Measurements from ENCODE around the gene PIK3C2G. TPM values are rescaled to one million over a fixed set of nuclear protein-coding genes. Genes with fewer than 3 reads are reported as not detected.

Gene PIK3C2G
- total RNA-seq, 4 donors from 2014 or later: 0.30 TPM; not detected in 3

DNA sequence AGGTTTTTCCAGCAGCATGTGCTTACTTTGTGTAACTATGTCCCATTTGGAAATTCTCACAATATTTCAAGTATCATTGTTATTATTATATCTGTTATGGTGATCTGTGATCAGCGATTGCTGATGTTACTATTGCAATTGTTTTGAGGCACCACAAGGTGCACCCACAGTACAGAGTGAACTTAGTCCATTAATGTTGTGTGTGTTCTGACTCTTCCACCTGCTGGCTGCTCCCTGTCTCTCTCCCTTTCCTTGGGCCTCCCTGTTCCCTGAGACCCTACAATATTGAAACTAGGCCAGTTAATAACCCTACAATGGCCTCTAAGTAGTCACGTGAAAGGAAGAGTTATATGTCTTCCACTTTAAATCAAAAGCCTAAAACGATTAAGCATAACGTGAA lies 153.9 kb downstream of the PIK3C2G start:
- WGBS, 2 donors: 72 to 75% methylated on average over 4 of the region's 4 CpGs
- no peak for DNase-seq (ENCODE audit: low spot score in 2 of 2)
- no peaks in the 10 kb centered on the region for H3K9me3 ChIP-seq
- H3K4me1 ChIP-seq: no peaks in the 10 kb centered on the region
- TF ChIP-seq POLR2A (IDR thresholded peaks at IDR 0.05): no peak
- TF ChIP-seq, protein P1, sequence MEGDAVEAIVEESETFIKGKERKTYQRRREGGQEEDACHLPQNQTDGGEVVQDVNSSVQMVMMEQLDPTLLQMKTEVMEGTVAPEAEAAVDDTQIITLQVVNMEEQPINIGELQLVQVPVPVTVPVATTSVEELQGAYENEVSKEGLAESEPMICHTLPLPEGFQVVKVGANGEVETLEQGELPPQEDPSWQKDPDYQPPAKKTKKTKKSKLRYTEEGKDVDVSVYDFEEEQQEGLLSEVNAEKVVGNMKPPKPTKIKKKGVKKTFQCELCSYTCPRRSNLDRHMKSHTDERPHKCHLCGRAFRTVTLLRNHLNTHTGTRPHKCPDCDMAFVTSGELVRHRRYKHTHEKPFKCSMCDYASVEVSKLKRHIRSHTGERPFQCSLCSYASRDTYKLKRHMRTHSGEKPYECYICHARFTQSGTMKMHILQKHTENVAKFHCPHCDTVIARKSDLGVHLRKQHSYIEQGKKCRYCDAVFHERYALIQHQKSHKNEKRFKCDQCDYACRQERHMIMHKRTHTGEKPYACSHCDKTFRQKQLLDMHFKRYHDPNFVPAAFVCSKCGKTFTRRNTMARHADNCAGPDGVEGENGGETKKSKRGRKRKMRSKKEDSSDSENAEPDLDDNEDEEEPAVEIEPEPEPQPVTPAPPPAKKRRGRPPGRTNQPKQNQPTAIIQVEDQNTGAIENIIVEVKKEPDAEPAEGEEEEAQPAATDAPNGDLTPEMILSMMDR (IDR thresholded peaks at IDR 0.05): no peak
- no peak for TF ChIP-seq EP300 (IDR thresholded peaks at IDR 0.05)
- no peak overlapping the region for H3K4me3 ChIP-seq
- H3K27me3 ChIP-seq: no peaks in the 10 kb centered on the region
- no peaks in the 10 kb centered on the region for H3K36me3 ChIP-seq
- no peak overlapping the region for H3K27ac ChIP-seq

DNA sequence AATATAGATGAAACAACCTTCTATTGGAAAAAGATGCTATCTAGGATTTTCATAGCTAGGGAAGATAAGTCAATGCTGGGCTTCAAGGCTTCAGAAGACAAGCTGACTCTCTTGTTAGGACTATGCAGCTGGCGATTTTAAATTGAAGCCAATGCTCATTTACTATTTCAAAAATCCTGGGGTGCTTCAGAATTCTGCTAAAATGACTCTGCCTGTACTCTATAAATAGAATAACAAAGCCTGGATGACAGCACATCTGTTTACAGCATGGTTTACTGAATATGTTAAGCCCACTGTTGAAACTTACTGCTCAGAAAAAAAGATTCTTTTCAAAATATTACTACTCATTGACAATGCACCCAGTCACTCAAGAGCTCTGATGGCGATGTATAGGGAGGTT lies 155.1 kb downstream of the PIK3C2G start:
- H3K4me3 ChIP-seq: no peak overlapping the region
- no peak for TF ChIP-seq EP300 (IDR thresholded peaks at IDR 0.05)
- no peak for TF ChIP-seq POLR2A (IDR thresholded peaks at IDR 0.05)
- TF ChIP-seq, protein P1 (IDR thresholded peaks at IDR 0.05): no peak
- no peaks in the 10 kb centered on the region for H3K9me3 ChIP-seq
- DNase-seq (ENCODE audit: low spot score in 2 of 2): no peak
- H3K4me1 ChIP-seq: no peaks in the 10 kb centered on the region
- no peaks in the 10 kb centered on the region for H3K36me3 ChIP-seq
- 69 to 70% methylated on average over 2 of the region's 2 CpGs for WGBS, 2 donors
- no peak overlapping the region for H3K27ac ChIP-seq
- no peaks in the 10 kb centered on the region for H3K27me3 ChIP-seq

DNA sequence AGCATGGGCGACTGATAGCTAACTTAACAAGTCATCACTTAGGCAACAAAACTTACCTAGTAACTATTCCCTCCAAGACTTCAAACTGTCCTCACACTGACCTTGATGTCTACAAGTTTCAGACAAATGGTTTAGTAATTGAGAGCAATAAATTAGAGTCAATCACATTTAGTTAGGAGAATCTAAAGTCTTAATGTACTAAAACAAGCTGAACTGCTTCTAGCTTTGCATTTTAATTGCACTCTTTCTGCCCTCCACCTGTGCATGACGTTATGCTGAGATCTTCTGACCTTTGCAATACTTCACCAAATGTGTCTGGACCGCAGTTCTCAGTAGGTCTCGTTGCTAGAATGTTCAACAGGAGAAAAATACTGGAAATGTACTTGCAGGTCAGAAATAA lies 158.0 kb downstream of the PIK3C2G start:
- no peak overlapping the region for H3K4me3 ChIP-seq
- no peaks in the 10 kb centered on the region for H3K36me3 ChIP-seq
- no peaks in the 10 kb centered on the region for H3K27me3 ChIP-seq
- no peak for TF ChIP-seq POLR2A (IDR thresholded peaks at IDR 0.05)
- TF ChIP-seq, protein P1 (IDR thresholded peaks at IDR 0.05): no peak
- no peak for TF ChIP-seq EP300 (IDR thresholded peaks at IDR 0.05)
- 63 to 73% methylated on average over 4 of the region's 4 CpGs for WGBS, 2 donors
- H3K4me1 ChIP-seq: no peaks in the 10 kb centered on the region
- no peak for DNase-seq (ENCODE audit: low spot score in 2 of 2)
- no peaks in the 10 kb centered on the region for H3K9me3 ChIP-seq
- no peak overlapping the region for H3K27ac ChIP-seq

DNA sequence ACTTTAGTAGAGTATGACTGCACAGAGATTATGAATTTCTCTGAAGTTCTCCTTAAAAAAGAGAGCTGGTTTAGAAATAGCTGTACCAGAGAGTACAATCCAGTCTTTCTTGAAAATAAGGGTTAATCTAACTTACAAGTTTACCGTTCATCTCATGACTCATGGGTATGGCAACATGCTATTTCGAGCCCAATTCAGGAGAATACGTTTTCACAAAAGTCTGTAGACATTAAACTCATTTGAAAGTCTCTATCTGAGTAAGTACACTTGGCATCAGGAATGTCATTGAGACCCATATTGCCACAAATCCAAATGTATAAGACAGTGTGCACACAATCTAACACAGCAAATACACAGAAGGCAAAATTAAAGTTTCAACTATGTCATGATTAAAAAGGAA lies 160.5 kb downstream of the PIK3C2G start:
- TF ChIP-seq, protein P1 (IDR thresholded peaks at IDR 0.05): no peak
- TF ChIP-seq POLR2A (IDR thresholded peaks at IDR 0.05) (no peak), EP300 (IDR thresholded peaks at IDR 0.05) (no peak)
- no peak for DNase-seq (ENCODE audit: low spot score in 2 of 2)
- WGBS, 2 donors: 43 to 48% methylated on average over 3 of the region's 3 CpGs
- Histone ChIP-seq H3K4me3 (no peak overlapping the region), H3K27ac (no peak overlapping the region), H3K4me1 (no peaks in the 10 kb centered on the region), H3K27me3 (no peaks in the 10 kb centered on the region), H3K9me3 (no peaks in the 10 kb centered on the region), H3K36me3 (no peaks in the 10 kb centered on the region)

DNA sequence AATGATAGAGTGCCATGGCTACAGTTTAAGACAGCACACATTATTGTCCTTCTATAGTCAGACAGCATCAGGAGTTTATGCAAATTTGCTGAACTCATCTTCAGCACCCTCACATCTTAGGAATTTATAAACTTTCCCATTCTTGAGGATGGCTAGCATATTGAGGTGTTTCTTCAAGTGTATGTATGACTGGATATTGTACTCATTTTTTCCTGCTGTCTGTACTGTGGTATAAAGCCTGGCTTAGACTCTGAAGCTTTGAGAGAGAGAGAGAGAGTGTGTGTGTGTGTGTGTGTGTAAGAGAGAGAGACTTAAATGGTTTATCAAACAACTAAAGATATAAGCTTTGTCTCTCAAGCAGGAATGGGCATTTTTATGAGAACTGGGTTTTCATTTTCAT lies 161.6 kb downstream of the PIK3C2G start:
- TF ChIP-seq, protein P1 (IDR thresholded peaks at IDR 0.05): no peak
- no peak for TF ChIP-seq EP300 (IDR thresholded peaks at IDR 0.05)
- TF ChIP-seq POLR2A (IDR thresholded peaks at IDR 0.05): no peak
- H3K27ac ChIP-seq: no peak overlapping the region
- no peaks in the 10 kb centered on the region for H3K27me3 ChIP-seq
- H3K4me3 ChIP-seq: no peak overlapping the region
- H3K36me3 ChIP-seq: no peaks in the 10 kb centered on the region
- no peaks in the 10 kb centered on the region for H3K9me3 ChIP-seq
- H3K4me1 ChIP-seq: no peaks in the 10 kb centered on the region
- no peak for DNase-seq (ENCODE audit: low spot score in 2 of 2)

Data from tibial nerve (tissue), 4 donors.